K562 (cell line): Measurements from ENCODE around the gene PTPRB. TPM values are rescaled to one million over a fixed set of nuclear protein-coding genes. Genes with fewer than 3 reads are reported as not detected.

Experiments
- AFF1 ChIP-seq, 2 experiments: fragments of 450-650 bp; IDR thresholded peaks; 2 replicates each; pipeline ENCODE4 v1.6.1; 2018; ENCODE audit warnings: mild to moderate bottlenecking in 2 of 2, low read depth in 1 of 2; ENCODE audit not compliant: partially characterized antibody in 2 of 2
- ATF3 ChIP-seq, 2 experiments: fragments of 450-650 bp in 1 of 2; sonication (generic) in 1 of 2; formaldehyde crosslinking in 1 of 2; IDR thresholded peaks in 1 of 2; conservative IDR thresholded peaks in 1 of 2; 2 replicates each; pipeline versions ENCODE4 v1.6.1 to v1.8.1; 2016 to 2023; ENCODE audit warnings: mild to moderate bottlenecking in 2 of 2, moderate library complexity in 2 of 2, inconsistent platforms in 1 of 2, missing genetic modification reagents in 1 of 2
- CREB1 ChIP-seq, 2 experiments: sonication (generic) in 1 of 2; formaldehyde crosslinking in 1 of 2; IDR thresholded peaks; 2 replicates each; pipeline versions ENCODE4 v1.6.1 to v1.8.0; 2012 to 2022; ENCODE audit warnings: inconsistent platforms in 1 of 2, mild to moderate bottlenecking in 1 of 2, missing genetic modification reagents in 1 of 2, moderate library complexity in 1 of 2
- E4F1 ChIP-seq: fragments of 250-450 bp; sonication (Bioruptor Pico); IDR thresholded peaks from 2 replicates; pipeline ENCODE4 v1.5.0; 2021; ENCODE audit warnings: mild to moderate bottlenecking, borderline replicate concordance
- GATA2 ChIP-seq: sonication (generic); formaldehyde crosslinking; IDR thresholded peaks from 2 replicates; pipeline ENCODE4 v1.4.0; 2020; ENCODE audit warnings: mild to moderate bottlenecking, missing genetic modification reagents
- JUND ChIP-seq, 2 experiments: IDR thresholded peaks; 2 replicates in 1 of 2; 3 replicates in 1 of 2; pipeline ENCODE4 v1.6.1; 2011; ENCODE audit warnings: borderline replicate concordance in 2 of 2, low read depth in 2 of 2, low read length in 2 of 2, improper control_type of control experiment in 1 of 2, missing biosample characterization in 1 of 2, missing genetic modification characterization in 1 of 2, missing genetic modification reagents in 1 of 2
- KDM1A ChIP-seq, 2 experiments: fragments of 450-650 bp; IDR thresholded peaks; 2 replicates each; pipeline ENCODE4 v1.6.1; 2016; ENCODE audit warnings: mild to moderate bottlenecking in 2 of 2
- MYC ChIP-seq, 2 experiments: fragments of 250-450 bp in 1 of 2; sonication (Bioruptor Pico) in 1 of 2; IDR thresholded peaks; 2 replicates each; pipeline versions ENCODE4 v1.5.1 to v1.6.1; 2012 to 2021; ENCODE audit warnings: low read depth in 2 of 2, borderline replicate concordance in 1 of 2, improper control_type of control experiment in 1 of 2, low read length in 1 of 2, mild to moderate bottlenecking in 1 of 2, moderate library complexity in 1 of 2
- RBFOX2 ChIP-seq: fragments of 200-400 bp; formaldehyde crosslinking; IDR thresholded peaks from 2 replicates; pipeline ENCODE4 v1.6.1; 2017; ENCODE audit warnings: low read depth, mild to moderate bottlenecking, low read length, moderate library complexity
- TAF9B ChIP-seq: fragments of 450-650 bp; IDR thresholded peaks from 2 replicates; pipeline ENCODE4 v1.6.1; 2018; ENCODE audit warnings: mild to moderate bottlenecking; ENCODE audit not compliant: partially characterized antibody
- TEAD2 ChIP-seq: fragments of 450-650 bp; IDR thresholded peaks from 2 replicates; pipeline ENCODE4 v1.6.1; 2016; ENCODE audit warnings: missing genetic modification characterization, control low read depth, missing compliant biosample characterization
- THAP7 ChIP-seq: fragments of 250-450 bp; sonication (Bioruptor Pico); IDR thresholded peaks from 2 replicates; pipeline ENCODE4 v1.5.0; 2021
- ZNF134 ChIP-seq: fragments of 250-450 bp; sonication (Bioruptor Pico); conservative IDR thresholded peaks from 2 replicates; pipeline ENCODE4 v1.4.0; 2020
- ZNF408 ChIP-seq: fragments of 250-450 bp; sonication (Bioruptor Pico); IDR thresholded peaks from 2 replicates; pipeline ENCODE4 v1.4.0; 2020; ENCODE audit warnings: low read depth, mild to moderate bottlenecking, moderate library complexity
- ZNF589 ChIP-seq: fragments of 200-800 bp; sonication (Bioruptor generic); IDR thresholded peaks from 2 replicates; pipeline ENCODE4 v1.6.1; 2016; ENCODE audit warnings: low read depth, missing genetic modification characterization, missing compliant biosample characterization
- polyA plus RNA-seq, 8 experiments: library from polyadenylated mRNA; depleted of rRNA in 4 of 8; stranded (reverse) in 5 of 8; unstranded in 3 of 8; fragments of >200 nt; fragmentation: Nextera tagmentation in 2 of 8; fragmentation: Illumina TruSeq in 1 of 8; extraction: Ambion mirVana in 2 of 8; extraction: Trizol in 1 of 8; gene quantifications; 2 replicates each; pipeline versions ENCODE4 v1.2.1 to v1.2.3, GENCODE V29; 2011 to 2014; ENCODE audit warnings: inconsistent platforms in 1 of 8, missing spikeins in 1 of 8
- total RNA-seq, 7 experiments: library from RNA; depleted of rRNA in 6 of 7; stranded (reverse); fragments of >200 nt in 6 of 7; fragmentation: Illumina TruSeq in 2 of 7; extraction: Trizol in 2 of 7; gene quantifications; 2 replicates each; pipeline versions ENCODE4 v1.2.1 to v1.2.3, GENCODE V29; 2011 to 2021; ENCODE audit warnings: low replicate concordance in 1 of 7

Gene PTPRB
- total and polyA plus RNA-seq, 9 of the 15 experiments (the other 6 are each of a cell fraction or from before 2014, with no cell fraction given) = 0.46 to 5.9 (median 3.1) TPM

- TF ChIP-seq E4F1 (no peak), KDM1A (IDR thresholded peaks at IDR 0.05) (peak in 1 of 2 experiments; percentile 31; a peak in 3 of 4 replicates), ZNF589 (peak; percentile 62; the same call in 1 of the 2 replicates), THAP7 (CRISPR knock-in tag) (no peak), AFF1 (IDR thresholded peaks at IDR 0.05; ENCODE audit: low read depth in 1 of 2, partially characterized antibody in 2 of 2) (peak in 1 of 2 experiments; percentile 25), JUND (IDR thresholded peaks at IDR 0.05; ENCODE audit: borderline replicate concordance, low read depth, low read length) (peak; percentile 98), JUND (tag; IDR thresholded peaks at IDR 0.05; ENCODE audit: borderline replicate concordance, low read depth, low read length) (peak; percentile 97), CREB1 (IDR thresholded peaks at IDR 0.05) (0 out of 2 replicates have a peak, but pooled peaks have one; percentile 15), CREB1 (CRISPR knock-in tag; IDR thresholded peaks at IDR 0.05) (no peak), TAF9B (peak; percentile 20), ZNF134 (CRISPR knock-in tag) (peak; percentile 44; the same call in 1 of the 2 replicates), GATA2 (peak; percentile 34; the same call in 1 of the 2 replicates), TEAD2 (tag) (peak; percentile 83), RBFOX2 (no peak), ZNF408 (no peak), ATF3 (IDR thresholded peaks at IDR 0.05) (peak; percentile 98), ATF3 (CRISPR knock-in tag; conservative IDR thresholded peaks at IDR 0.05) (peak; percentile 58; the same call in 1 of the 2 replicates), MYC (IDR thresholded peaks at IDR 0.05; ENCODE audit: low read depth, low read length) (0 out of 2 replicates have a peak, but pooled peaks have one; percentile 36), MYC (CRISPR knock-in tag; IDR thresholded peaks at IDR 0.05; ENCODE audit: borderline replicate concordance, low read depth) (no peak)
Observed at GRCh38 chr12:70645494-70646317, 8.5 kb upstream of the PTPRB start (continued).
